ENCODE measurements around the gene PXK. TPM values are rescaled to one million over a fixed set of nuclear protein-coding genes. Genes with fewer than 3 reads are reported as not detected.

PXK gene
- total RNA-seq, 1 experiment from 2014 or later, result 4.4 TPM

GRCh38 chr3:58441514-58442450 is 109.1 kb downstream of the PXK start:
- Histone ChIP-seq H3K4me2 (no peak overlapping the region), H3K4me3 (no peak overlapping the region), H3K27ac (no peak overlapping the region), H3K9me2 (ENCODE audit: insufficient read depth) (no peaks in the 10 kb centered on the region), H3K27me3 (ENCODE audit: insufficient read depth, low read depth) (no peaks in the 10 kb centered on the region), H3K4me1 (replicated peaks; ENCODE audit: insufficient read depth) (no peaks in the 10 kb centered on the region), H3K79me2 (ENCODE audit: low read depth) (no peaks in the 10 kb centered on the region), H3K9me3 (ENCODE audit: insufficient read depth, low read depth) (no peaks in the 10 kb centered on the region), H4K20me1 (ENCODE audit: insufficient read depth) (no peaks in the 10 kb centered on the region), H3F3A (ENCODE audit: insufficient read depth, low read depth) (no peaks in the 10 kb centered on the region), H3K36me3 (ENCODE audit: low read depth) (no peaks in the 10 kb centered on the region), H2AFZ (no peak overlapping the region)
- TF ChIP-seq EZH2 (IDR thresholded peaks at IDR 0.05; ENCODE audit: low read depth) (no peak), CTCF (conservative IDR thresholded peaks at IDR 0.05) (no peak)
- BruUV-seq (replicated peaks), result no TSS peak
- CTCF ChIA-PET, result no interaction called here
- DNase-seq, result no peak
- intact Hi-C loops (cut with micrococcal nuclease; ENCODE audit: unreplicated experiment), result no loop called here
- POLR2A ChIA-PET (ENCODE audit: unreplicated experiment), result interaction anchor here (0.7 kb wide), 1 partner anchor 61 kb away, joined by 4 read pairs; no protein-coding TSS in a partner anchor

- CTCF ChIA-PET, result no interaction called here
Measured at GRCh38 chr3:58452176-58452575, 119.5 kb downstream of the PXK start.

GRCh38 chr3:58459160-58459559 is 126.5 kb downstream of the PXK start:
- DNase-seq, result no peak
- intact Hi-C loops (cut with micrococcal nuclease; ENCODE audit: unreplicated experiment), result no loop called here
- H3K4me2 ChIP-seq, result no peak overlapping the region
- H3K9me2 ChIP-seq (ENCODE audit: insufficient read depth), result no peaks in the 10 kb centered on the region
- no peaks in the 10 kb centered on the region for H4K20me1 ChIP-seq (ENCODE audit: insufficient read depth)
- H3K4me3 ChIP-seq, result no peak overlapping the region
- H3K36me3 ChIP-seq (ENCODE audit: low read depth), result no peaks in the 10 kb centered on the region
- TF ChIP-seq CTCF (conservative IDR thresholded peaks at IDR 0.05), result no peak
- TF ChIP-seq EZH2 (IDR thresholded peaks at IDR 0.05; ENCODE audit: low read depth), result no peak
- BruUV-seq (replicated peaks), result no TSS peak
- H3K9me3 ChIP-seq (ENCODE audit: insufficient read depth, low read depth), result peaks cover 4% of the 10 kb centered on the region; the same call in 1 of the 2 replicates
- no peak overlapping the region for H2AFZ ChIP-seq
- peaks cover 5% of the 10 kb centered on the region; the same call in 1 of the 2 replicates for H3F3A ChIP-seq (ENCODE audit: insufficient read depth, low read depth)
- H3K27ac ChIP-seq, result no peak overlapping the region
- peaks cover 15% of the 10 kb centered on the region for H3K4me1 ChIP-seq (replicated peaks; ENCODE audit: insufficient read depth)
- H3K27me3 ChIP-seq (ENCODE audit: insufficient read depth, low read depth), result no peaks in the 10 kb centered on the region
- ChIA-PET CTCF (no interaction called here), POLR2A (ENCODE audit: unreplicated experiment) (no interaction called here)
- no peaks in the 10 kb centered on the region for H3K79me2 ChIP-seq (ENCODE audit: low read depth)

More at GRCh38 chr3:58452176-58452575, 119.5 kb downstream of the PXK start:
- DNase-seq, result no peak
- H3K4me3 ChIP-seq, result no peak overlapping the region
- intact Hi-C loops (cut with micrococcal nuclease; ENCODE audit: unreplicated experiment), result no loop called here
- TF ChIP-seq CTCF (conservative IDR thresholded peaks at IDR 0.05), result no peak
- no peak for TF ChIP-seq EZH2 (IDR thresholded peaks at IDR 0.05; ENCODE audit: low read depth)
- H3K4me2 ChIP-seq, result no peak overlapping the region
- H3K9me3 ChIP-seq (ENCODE audit: insufficient read depth, low read depth), result peaks cover 14% of the 10 kb centered on the region
- no peaks in the 10 kb centered on the region for H3K79me2 ChIP-seq (ENCODE audit: low read depth)
- no peaks in the 10 kb centered on the region for H3K27me3 ChIP-seq (ENCODE audit: insufficient read depth, low read depth)
- no peak overlapping the region for H3K27ac ChIP-seq
- H3K4me1 ChIP-seq (replicated peaks; ENCODE audit: insufficient read depth), result no peaks in the 10 kb centered on the region
- no peaks in the 10 kb centered on the region for H3K36me3 ChIP-seq (ENCODE audit: low read depth)
- H2AFZ ChIP-seq, result no peak overlapping the region
- H3K9me2 ChIP-seq (ENCODE audit: insufficient read depth), result no peaks in the 10 kb centered on the region
- BruUV-seq (replicated peaks), result no TSS peak
- H4K20me1 ChIP-seq (ENCODE audit: insufficient read depth), result no peaks in the 10 kb centered on the region
- POLR2A ChIA-PET (ENCODE audit: unreplicated experiment), result no interaction called here
- no peaks in the 10 kb centered on the region; the same call in 1 of the 2 replicates for H3F3A ChIP-seq (ENCODE audit: insufficient read depth, low read depth)
